CD4-positive, alpha-beta T cell treated with Interleukin-1 beta for 1 hour (primary cell): ENCODE data around the gene PASK.
"Not testable (repeated sequence)": the region's sequence is repeated elsewhere in the genome, so short reads cannot be mapped to it uniquely, and the experiment has no call there.

Experiments
- DNase-seq, 2 donors: peaks; one replicate each; pipeline ENCODE4 v3.0.0-alpha.2; 2020 to 2022

The PASK gene

GRCh38 chr2:241148891-241149674, at the start of gene PASK:
PASK (minus strand) TSS chr2:241149472; CDS start chr2:241143032, 6,440 bp downstream.
- peak; percentile 94 for DNase-seq

GRCh38 chr2:241198381-241199279, 49.4 kb upstream of the PASK start:
- no peak for DNase-seq

- no peak for DNase-seq
Observed at GRCh38 chr2:241197947-241198346, 48.7 kb upstream of the PASK start.

GRCh38 chr2:241197246-241197645, 48.0 kb upstream of the PASK start:
- DNase-seq: not testable (repeated sequence)

GRCh38 chr2:241195506-241196130, 46.3 kb upstream of the PASK start:
- DNase-seq: no peak

- DNase-seq: no peak
Observed at GRCh38 chr2:241194811-241195210, 45.5 kb upstream of the PASK start.

- DNase-seq: no peak
Observed at GRCh38 chr2:241193271-241193670, 44.0 kb upstream of the PASK start.

GRCh38 chr2:241191081-241191480, 41.8 kb upstream of the PASK start:
- no peak for DNase-seq

GRCh38 chr2:241190291-241190981, 41.2 kb upstream of the PASK start:
- DNase-seq: no peak

- DNase-seq: no peak
Observed at GRCh38 chr2:241189856-241190201, 40.6 kb upstream of the PASK start.

- no peak for DNase-seq
Observed at GRCh38 chr2:241189093-241189855, 40.0 kb upstream of the PASK start.

- no peak for DNase-seq
Observed at GRCh38 chr2:241188361-241189092, 39.3 kb upstream of the PASK start, which contains the start of gene ANO7. ANO7 (plus strand) TSS chr2:241188677; CDS start chr2:241190064, 1,387 bp downstream.

- no peak for DNase-seq
Observed at GRCh38 chr2:241187918-241188234, 38.6 kb upstream of the PASK start.

- DNase-seq: no peak
Observed at GRCh38 chr2:241187101-241187917, 38.0 kb upstream of the PASK start.

- no peak for DNase-seq
Observed at GRCh38 chr2:241185961-241186360, 36.7 kb upstream of the PASK start.

- DNase-seq: no peak
Observed at GRCh38 chr2:241184901-241185300, 35.6 kb upstream of the PASK start.

GRCh38 chr2:241183221-241183620, 33.9 kb upstream of the PASK start:
- no peak for DNase-seq

- DNase-seq: no peak
Observed at GRCh38 chr2:241182531-241183133, 33.4 kb upstream of the PASK start.

GRCh38 chr2:241182126-241182525, 32.9 kb upstream of the PASK start:
- no peak for DNase-seq

GRCh38 chr2:241180495-241180894, 31.2 kb upstream of the PASK start:
- DNase-seq: no peak
